Hepatic stellate cell (primary cell): ENCODE results near the gene MARCHF2.

Source experiments
- DNase-seq: peaks from one replicate; pipeline ENCODE4 v3.0.0; 2011; ENCODE audit warnings: low spot score

The MARCHF2 gene

GRCh38 chr19:8478598-8478997, 65.5 kb downstream of the MARCHF2 start:
- DNase-seq = no peak

GRCh38 chr19:8481201-8481600, 68.1 kb downstream of the MARCHF2 start:
- no peak for DNase-seq

- no peak for DNase-seq
These were observed 68.5 kb downstream of the MARCHF2 start for GRCh38 chr19:8481616-8482015.

- DNase-seq = no peak
These were observed 69.6 kb downstream of the MARCHF2 start for GRCh38 chr19:8482696-8483095.

GRCh38 chr19:8483165-8483564, 70.1 kb downstream of the MARCHF2 start:
- DNase-seq = no peak

- DNase-seq = no peak
These were observed 71.3 kb downstream of the MARCHF2 start for GRCh38 chr19:8484331-8484894.

- no peak for DNase-seq
These were observed 72.7 kb downstream of the MARCHF2 start for GRCh38 chr19:8485561-8486371.

GRCh38 chr19:8486661-8487136, 73.6 kb downstream of the MARCHF2 start:
- no peak for DNase-seq

GRCh38 chr19:8487137-8487851, 74.2 kb downstream of the MARCHF2 start:
- DNase-seq = no peak

- DNase-seq = no peak
These were observed 75.3 kb downstream of the MARCHF2 start for GRCh38 chr19:8488365-8488764.
